GM12873 (cell line): ENCODE data around the gene DPYSL4.

Experiments used
- CTCF ChIP-seq: IDR thresholded peaks from 2 replicates; pipeline ENCODE4 v1.5.1; 2012; ENCODE audit warnings: low read depth, mild to moderate bottlenecking, moderate library complexity, low read length, control low read depth; ENCODE audit not compliant: insufficient read depth; ENCODE audit errors: missing control alignments

The DPYSL4 gene

GRCh38 chr10:132229096-132229495 is 42.3 kb downstream of the DPYSL4 start:
- no peak for TF ChIP-seq CTCF

- no peak for TF ChIP-seq CTCF
Measured at GRCh38 chr10:132229834-132230556, 43.2 kb downstream of the DPYSL4 start.

- no peak for TF ChIP-seq CTCF
Measured at GRCh38 chr10:132230557-132231210, 43.9 kb downstream of the DPYSL4 start.

GRCh38 chr10:132231656-132232022 is 44.9 kb downstream of the DPYSL4 start:
- no peak for TF ChIP-seq CTCF

- TF ChIP-seq CTCF, result peak; percentile 17
Measured at GRCh38 chr10:132232023-132232951, 45.5 kb downstream of the DPYSL4 start.

GRCh38 chr10:132232981-132233380 is 46.2 kb downstream of the DPYSL4 start:
- no peak for TF ChIP-seq CTCF
